Activated CD4-positive, alpha-beta T cell treated with anti-CD3 and anti-CD28 coated beads, Interleukin-2, Interleukin-6, amounts not matched to agents 100 ng/mL and 50 ng/mL, durations not matched to agents 16 hours and 8 hours (primary cell): Measurements from ENCODE around the gene MIER2.
A peak's percentile ranks its signal among the peaks of the same experiment; 100 is the strongest.

Experiments used
- DNase-seq: peaks from one replicate; pipeline ENCODE4 v3.0.0-alpha.2; 2020

MIER2 gene

GRCh38 chr19:306151-306900 is 38.3 kb downstream of the MIER2 start:
- no peak for DNase-seq

DNA sequence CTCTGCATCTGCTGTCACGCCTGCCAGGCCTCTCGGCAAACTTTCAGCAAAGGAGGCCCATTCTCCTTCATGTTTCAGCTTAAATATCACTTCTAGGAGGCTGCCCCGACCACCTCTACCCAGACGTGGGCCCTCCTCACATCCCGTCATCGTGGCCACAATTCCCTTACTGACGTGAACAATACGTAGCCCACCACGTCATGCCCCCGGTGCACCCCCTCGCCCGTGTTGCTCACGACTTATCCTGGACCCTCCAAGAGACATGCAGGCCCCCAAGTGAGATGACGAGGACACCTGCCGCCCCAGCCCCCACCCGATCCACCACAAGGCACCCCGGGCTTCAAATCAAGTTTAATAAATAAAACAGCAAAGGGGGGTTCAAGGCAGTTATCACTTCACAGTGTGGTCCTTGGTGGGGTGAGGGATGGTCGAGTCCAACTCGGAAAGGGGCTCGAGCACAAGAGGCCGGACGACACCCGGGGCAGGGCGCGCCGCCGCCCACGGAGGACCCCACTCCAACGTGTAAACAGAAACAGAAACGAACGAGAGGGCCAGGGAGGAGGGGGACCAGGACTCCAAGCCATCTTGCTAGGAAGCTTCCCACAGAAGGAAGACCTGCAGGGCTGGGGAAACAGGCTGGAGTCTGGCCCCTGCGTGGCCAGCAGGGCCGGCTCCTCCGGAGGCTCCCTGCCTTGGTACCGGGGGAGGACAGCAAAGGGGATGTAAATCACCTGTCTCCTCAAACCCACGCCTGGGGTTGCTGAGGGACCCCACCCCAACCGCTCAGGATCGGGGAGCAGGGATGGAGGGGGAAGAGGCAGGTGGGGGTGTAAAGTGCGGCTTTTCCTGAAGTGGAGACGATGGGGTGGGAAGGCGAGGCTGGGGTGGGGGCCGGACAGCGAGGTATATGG is 39.1 kb downstream of the MIER2 start:
- DNase-seq, result no peak

GRCh38 chr19:296476-297225 is 47.9 kb downstream of the MIER2 start:
- DNase-seq, result no peak

DNA sequence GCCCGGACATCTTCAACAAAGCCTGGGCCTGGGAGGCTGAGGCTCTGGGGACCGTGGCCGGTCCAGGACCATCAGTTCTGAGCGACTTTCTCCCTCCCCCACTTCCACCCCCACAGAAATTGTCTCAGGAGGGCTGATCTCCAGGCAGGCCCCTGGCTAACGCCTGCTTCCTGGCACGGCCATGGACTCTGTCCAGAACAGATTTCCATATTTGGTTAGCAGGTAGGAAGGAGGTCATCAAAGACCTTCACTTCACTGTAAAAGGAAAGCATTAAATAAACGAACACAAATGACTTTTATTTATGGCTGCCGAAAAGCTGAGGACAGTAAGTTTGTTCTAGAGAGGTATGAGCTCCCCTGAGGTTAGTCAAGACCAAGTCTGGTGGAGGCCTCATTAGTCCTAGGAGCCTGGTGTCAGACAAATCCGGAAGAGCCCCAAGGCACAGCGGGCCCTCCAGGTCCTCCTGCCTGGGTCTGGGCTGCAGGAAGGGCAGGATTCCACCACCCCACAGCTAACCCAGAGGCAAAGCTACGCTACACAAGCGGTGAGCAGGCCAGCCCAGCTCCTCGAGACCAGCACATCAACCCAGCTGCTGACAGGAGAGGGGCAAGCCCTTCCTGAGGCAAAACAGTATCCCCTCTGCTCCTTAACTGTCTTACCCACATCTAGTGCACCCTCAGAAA is 48.8 kb downstream of the MIER2 start:
- DNase-seq, result no peak

GRCh38 chr19:294946-295686 is 49.5 kb downstream of the MIER2 start:
- peak; percentile 53 for DNase-seq

DNA sequence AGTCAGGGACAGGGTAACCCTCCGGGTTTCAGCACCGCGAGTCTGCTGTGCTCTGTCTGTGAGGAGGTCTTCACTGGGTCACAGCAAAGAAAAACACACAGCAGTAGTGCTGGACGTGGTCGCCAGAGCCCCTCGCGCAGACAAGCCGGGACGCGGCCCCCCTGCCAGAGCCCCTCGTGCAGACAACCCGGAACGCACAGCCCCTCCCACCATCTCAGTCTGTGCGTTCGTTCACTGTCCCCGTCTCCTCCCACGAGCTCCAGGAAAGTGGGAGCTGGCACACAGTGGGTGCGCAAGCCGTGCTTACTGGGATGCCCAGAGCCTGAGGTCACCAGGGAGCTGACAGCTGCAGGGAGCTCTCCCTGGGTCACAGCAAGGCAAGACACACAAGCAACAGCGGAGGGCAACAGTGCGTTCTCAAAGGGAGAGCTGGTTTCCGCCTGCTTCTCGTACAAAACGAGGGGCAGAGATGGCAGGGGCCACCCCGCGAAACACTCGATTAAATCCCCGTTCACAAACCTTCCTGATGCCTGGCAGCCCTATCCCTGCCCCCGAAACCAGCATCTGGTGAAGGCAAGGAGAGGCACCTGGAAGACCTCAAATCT is 50.2 kb downstream of the MIER2 start:
- no peak for DNase-seq

DNA sequence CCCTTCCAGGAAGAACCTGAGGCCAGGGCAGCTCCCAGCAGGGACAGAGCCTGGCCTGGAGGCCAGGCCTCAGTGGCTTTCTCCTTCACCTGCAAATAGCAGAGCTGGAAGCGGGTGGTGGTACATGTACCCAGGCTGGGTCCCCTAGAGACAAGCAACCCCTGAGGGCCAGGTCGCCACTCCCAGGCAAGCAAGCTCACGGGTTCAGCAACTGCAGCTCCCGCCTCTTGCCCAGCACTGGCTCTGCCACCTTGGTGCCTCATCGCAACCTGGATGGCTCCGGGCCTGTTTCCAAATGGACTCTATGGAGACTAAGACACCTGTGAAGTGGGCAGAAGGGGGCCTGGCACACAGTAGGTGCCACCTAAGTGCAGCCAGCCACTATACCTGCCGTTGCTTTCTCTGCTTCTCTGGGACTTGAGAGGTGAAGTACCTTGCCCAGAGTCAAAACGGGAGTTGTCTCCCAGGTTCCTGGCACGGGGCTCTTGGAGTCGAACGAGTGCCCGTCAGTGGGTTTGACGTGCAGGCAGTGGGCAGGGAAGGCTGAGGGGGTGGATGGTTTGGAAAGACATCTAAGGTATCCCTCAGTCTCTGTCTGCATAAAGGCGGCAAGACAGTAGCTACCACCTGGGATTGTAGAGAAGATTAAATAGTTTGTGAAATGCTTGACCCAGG is 51.0 kb downstream of the MIER2 start:
- DNase-seq, result no peak

- no peak for DNase-seq
Observed at GRCh38 chr19:292951-293350, 51.6 kb downstream of the MIER2 start.

- no peak for DNase-seq
Observed at GRCh38 chr19:292281-292884, 52.2 kb downstream of the MIER2 start.

DNA sequence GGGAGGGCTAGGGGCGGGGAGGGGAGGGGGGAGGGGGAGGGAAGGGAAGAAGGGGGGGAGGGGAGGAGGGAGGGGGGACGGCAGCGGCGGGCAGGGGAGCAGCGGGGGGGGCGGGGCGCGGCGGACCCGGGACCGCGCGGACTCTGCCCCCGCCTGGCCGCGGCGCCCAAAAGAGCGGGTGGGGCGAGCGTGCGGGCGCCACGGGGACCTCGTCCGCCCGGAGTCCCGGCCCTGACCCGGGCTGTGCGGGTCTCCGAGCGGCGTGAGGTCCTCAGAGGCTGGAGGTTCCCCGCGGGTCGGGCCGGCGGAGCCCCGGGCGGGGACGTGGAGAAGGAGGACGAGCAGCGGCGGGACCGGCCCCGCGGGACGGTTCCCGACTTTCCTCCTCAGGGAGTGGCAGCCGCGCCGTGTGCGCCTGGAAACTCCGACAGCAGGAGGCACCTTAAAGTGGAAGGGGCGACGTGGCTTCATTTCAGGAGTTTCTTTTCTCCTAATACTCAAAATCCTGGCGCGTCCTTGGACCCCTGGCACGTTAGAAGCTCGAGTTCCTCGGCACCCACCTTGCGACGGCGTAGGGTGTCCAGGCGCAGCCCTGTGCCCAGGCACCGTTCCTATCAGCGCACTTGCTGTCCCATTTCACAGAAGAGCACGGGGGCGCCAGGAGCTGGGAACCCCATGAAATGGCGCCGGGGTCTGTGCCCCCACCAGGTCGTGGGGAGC is 52.9 kb downstream of the MIER2 start:
- no peak for DNase-seq

DNA sequence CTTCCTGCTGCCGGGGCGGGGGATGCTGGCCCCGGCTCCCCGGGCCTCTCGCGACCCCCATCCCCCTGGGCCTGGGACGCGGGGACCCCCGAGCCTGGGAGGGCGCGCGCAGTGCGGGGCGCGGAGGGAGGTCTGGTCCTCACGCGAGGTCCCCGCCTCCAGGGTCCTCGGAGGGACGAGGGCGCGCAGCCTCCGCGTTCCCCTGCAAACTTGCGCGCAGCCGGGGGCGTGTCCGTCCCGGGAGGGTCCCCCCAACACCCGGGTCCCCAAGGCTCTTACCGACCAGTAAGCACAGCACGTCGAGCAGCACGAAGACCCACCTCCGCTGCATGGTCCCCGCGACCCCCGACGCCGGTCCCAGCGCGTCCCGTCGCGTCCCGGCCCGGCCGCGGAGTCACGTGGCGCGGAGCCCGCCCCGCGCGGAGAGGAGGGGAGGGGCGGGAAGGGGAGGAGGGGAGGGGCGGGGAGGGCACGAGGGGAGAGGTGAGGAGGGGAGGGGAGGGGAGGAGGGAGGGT is 53.5 kb downstream of the MIER2 start, which contains the start of gene PLPP2:
TSS of gene PLPP2 (minus strand) at position 398 of the 516 bp plus-strand sequence. CDS start at position 331, 67 bp downstream.
- DNase-seq, result no peak

- no peak for DNase-seq
Observed at GRCh38 chr19:290372-291005, 54.1 kb downstream of the MIER2 start.

GRCh38 chr19:289651-290371 is 54.8 kb downstream of the MIER2 start:
- DNase-seq, result peak; percentile 55

DNA sequence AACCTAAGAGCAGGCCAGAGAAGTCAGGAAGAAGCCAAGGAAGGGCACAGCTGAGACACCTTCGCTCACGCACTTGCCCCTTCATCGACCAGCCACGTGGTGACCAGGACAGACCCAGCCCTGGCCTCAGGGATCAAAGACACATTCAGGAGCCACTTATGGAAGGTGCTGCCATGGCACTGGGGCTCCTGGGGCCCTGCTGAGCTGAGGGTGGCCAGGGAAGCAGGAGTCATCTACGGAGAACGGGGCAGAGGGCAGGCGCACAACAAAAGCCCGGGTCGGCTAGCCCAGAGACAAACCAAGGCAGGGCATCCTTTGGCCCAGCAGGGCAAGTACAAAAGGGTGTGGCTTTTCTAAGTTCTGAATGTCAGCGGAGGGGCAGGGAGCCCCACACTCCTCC is 55.7 kb downstream of the MIER2 start:
- DNase-seq, result no peak

DNA sequence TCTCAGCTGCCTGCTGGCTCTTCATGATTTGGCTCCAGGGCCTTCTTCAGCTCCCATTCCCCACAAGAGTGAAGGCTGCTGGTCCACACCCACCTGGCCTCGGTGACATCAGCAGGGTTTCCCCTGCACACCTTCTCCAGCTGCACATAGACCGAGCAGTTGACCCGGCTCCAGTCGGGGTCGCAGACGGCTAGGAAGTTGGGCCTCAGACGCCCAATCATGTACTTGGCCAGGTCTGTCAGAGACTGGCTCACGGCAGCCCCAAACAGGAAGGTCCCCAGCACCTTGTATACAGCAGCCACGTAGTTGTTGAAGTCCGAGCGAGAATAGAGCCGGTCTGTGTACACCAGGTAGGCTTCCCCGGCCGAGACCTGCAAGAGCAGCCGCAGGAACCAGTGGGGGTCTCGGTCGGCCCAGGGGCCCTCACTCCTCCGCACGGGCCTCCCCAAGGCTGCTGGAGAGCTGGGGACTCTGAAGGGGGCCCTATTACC is 57.2 kb downstream of the MIER2 start:
- DNase-seq, result no peak

GRCh38 chr19:283395-283794 is 61.2 kb downstream of the MIER2 start:
- DNase-seq, result no peak

DNA sequence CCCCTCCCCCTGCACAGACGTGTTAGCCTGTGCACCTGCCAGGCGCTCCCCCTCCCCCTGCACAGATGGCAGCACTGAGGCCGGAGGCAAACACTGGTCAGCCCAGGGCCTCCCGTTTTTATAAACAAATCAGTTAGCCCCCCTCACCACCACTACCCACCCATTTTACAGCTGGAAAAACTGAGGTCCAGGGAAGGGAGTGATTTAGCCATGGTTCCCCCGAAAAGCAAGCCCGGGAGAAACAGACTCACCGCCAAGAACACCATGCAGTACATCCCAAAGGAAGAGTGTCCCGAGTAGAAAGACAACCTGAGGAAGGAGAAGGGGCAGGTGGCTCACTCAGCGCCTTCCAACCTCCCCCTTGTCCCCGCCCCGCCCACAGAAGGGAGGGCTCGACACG is 62.1 kb downstream of the MIER2 start:
- DNase-seq, result no peak

- DNase-seq, result no peak
Observed at GRCh38 chr19:281992-282391, 62.6 kb downstream of the MIER2 start.
